ENCODE results near the gene JDP2.

The JDP2 gene

GRCh38 chr14:75506930-75507329 is 79.1 kb downstream of the JDP2 start:
- DNase-seq (ENCODE audit: extremely low spot score): no peak
- TF ChIP-seq ELF4 (IDR thresholded peaks at IDR 0.05) (no peak), SUZ12 (IDR thresholded peaks at IDR 0.05) (no peak), LEF1 (IDR thresholded peaks at IDR 0.05; ENCODE audit: borderline replicate concordance) (no peak), FOXK2 (IDR thresholded peaks at IDR 0.05) (no peak), FOXM1 (IDR thresholded peaks at IDR 0.05; ENCODE audit: borderline replicate concordance) (no peak), TARDBP (IDR thresholded peaks at IDR 0.05) (no peak), HDGF (IDR thresholded peaks at IDR 0.05; ENCODE audit: borderline replicate concordance) (no peak), BHLHE40 (IDR thresholded peaks at IDR 0.05; ENCODE audit: borderline replicate concordance) (no peak), NFRKB (IDR thresholded peaks at IDR 0.05) (no peak), CTBP1 (IDR thresholded peaks at IDR 0.05; ENCODE audit: borderline replicate concordance) (no peak), ARNT (IDR thresholded peaks at IDR 0.05) (no peak), L3MBTL2 (conservative IDR thresholded peaks at IDR 0.05) (no peak), ZNF384 (IDR thresholded peaks at IDR 0.05) (no peak)
- TF ChIP-seq, protein P1, sequence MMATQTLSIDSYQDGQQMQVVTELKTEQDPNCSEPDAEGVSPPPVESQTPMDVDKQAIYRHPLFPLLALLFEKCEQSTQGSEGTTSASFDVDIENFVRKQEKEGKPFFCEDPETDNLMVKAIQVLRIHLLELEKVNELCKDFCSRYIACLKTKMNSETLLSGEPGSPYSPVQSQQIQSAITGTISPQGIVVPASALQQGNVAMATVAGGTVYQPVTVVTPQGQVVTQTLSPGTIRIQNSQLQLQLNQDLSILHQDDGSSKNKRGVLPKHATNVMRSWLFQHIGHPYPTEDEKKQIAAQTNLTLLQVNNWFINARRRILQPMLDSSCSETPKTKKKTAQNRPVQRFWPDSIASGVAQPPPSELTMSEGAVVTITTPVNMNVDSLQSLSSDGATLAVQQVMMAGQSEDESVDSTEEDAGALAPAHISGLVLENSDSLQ (IDR thresholded peaks at IDR 0.05): no peak
- ChIA-PET CTCF (no interaction called here), POLR2A (no interaction called here)

DNA sequence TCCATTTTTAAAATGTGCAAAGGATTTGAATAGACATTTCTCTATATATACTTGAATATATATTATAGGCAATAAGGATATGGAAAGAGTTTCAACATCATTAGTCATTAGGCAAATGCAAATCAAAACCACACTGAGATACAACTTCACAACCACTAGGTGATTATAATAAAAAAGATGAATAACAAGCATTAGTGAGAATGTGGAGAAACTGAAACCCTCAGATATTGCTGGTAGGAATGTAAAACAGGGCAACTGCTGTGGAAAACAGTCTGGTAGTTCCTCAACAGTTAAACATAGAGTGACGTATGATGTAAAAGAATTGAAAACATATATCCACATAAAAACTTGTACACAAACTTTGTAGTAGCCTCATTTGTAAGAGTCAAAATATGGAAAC is 82.7 kb downstream of the JDP2 start:
- POLR2A ChIA-PET: no interaction called here
- TF ChIP-seq HDGF (IDR thresholded peaks at IDR 0.05; ENCODE audit: borderline replicate concordance): no peak

GRCh38 chr14:75511201-75511600 is 83.4 kb downstream of the JDP2 start:
- no peak for DNase-seq (ENCODE audit: extremely low spot score)
- ChIA-PET CTCF (no interaction called here), POLR2A (no interaction called here)
- no peak for TF ChIP-seq HDGF (IDR thresholded peaks at IDR 0.05; ENCODE audit: borderline replicate concordance)
- no peak for TF ChIP-seq ELF4 (IDR thresholded peaks at IDR 0.05)
- no peak for TF ChIP-seq ZNF384 (IDR thresholded peaks at IDR 0.05)
- no peak for TF ChIP-seq FOXA1 (IDR thresholded peaks at IDR 0.05)

More for the DNA sequence above, 82.7 kb downstream of the JDP2 start:
- no peak for DNase-seq (ENCODE audit: extremely low spot score)
- CTCF ChIA-PET: no interaction called here

- POLR2A ChIA-PET: no interaction called here
- no peak for TF ChIP-seq ELF4 (IDR thresholded peaks at IDR 0.05)
- no peak for TF ChIP-seq TARDBP (IDR thresholded peaks at IDR 0.05)
- TF ChIP-seq ZNF384 (IDR thresholded peaks at IDR 0.05): no peak
- TF ChIP-seq, protein P1 (IDR thresholded peaks at IDR 0.05): no peak
- no peak for TF ChIP-seq FOXM1 (IDR thresholded peaks at IDR 0.05; ENCODE audit: borderline replicate concordance)
- TF ChIP-seq LEF1 (IDR thresholded peaks at IDR 0.05; ENCODE audit: borderline replicate concordance): no peak
- no peak for TF ChIP-seq SP1 (IDR thresholded peaks at IDR 0.05)
- TF ChIP-seq SUZ12 (IDR thresholded peaks at IDR 0.05): no peak
- TF ChIP-seq FOXA1 (IDR thresholded peaks at IDR 0.05): no peak
- TF ChIP-seq ARNT (IDR thresholded peaks at IDR 0.05): no peak
- no peak for TF ChIP-seq FOXK2 (IDR thresholded peaks at IDR 0.05)
- no peak for TF ChIP-seq CTBP1 (IDR thresholded peaks at IDR 0.05; ENCODE audit: borderline replicate concordance)
- TF ChIP-seq L3MBTL2 (conservative IDR thresholded peaks at IDR 0.05): no peak
- no peak for TF ChIP-seq HDGF (IDR thresholded peaks at IDR 0.05; ENCODE audit: borderline replicate concordance)
- no peak for TF ChIP-seq NFRKB (IDR thresholded peaks at IDR 0.05)
- TF ChIP-seq BHLHE40 (IDR thresholded peaks at IDR 0.05; ENCODE audit: borderline replicate concordance): no peak
- CTCF ChIA-PET: interaction anchor here (1.5 kb wide), 1 partner anchor 25 kb away, joined by 3 read pairs; no protein-coding TSS in a partner anchor
- no peak for DNase-seq (ENCODE audit: extremely low spot score)
Observed at GRCh38 chr14:75513911-75514672, 86.3 kb downstream of the JDP2 start.

DNA sequence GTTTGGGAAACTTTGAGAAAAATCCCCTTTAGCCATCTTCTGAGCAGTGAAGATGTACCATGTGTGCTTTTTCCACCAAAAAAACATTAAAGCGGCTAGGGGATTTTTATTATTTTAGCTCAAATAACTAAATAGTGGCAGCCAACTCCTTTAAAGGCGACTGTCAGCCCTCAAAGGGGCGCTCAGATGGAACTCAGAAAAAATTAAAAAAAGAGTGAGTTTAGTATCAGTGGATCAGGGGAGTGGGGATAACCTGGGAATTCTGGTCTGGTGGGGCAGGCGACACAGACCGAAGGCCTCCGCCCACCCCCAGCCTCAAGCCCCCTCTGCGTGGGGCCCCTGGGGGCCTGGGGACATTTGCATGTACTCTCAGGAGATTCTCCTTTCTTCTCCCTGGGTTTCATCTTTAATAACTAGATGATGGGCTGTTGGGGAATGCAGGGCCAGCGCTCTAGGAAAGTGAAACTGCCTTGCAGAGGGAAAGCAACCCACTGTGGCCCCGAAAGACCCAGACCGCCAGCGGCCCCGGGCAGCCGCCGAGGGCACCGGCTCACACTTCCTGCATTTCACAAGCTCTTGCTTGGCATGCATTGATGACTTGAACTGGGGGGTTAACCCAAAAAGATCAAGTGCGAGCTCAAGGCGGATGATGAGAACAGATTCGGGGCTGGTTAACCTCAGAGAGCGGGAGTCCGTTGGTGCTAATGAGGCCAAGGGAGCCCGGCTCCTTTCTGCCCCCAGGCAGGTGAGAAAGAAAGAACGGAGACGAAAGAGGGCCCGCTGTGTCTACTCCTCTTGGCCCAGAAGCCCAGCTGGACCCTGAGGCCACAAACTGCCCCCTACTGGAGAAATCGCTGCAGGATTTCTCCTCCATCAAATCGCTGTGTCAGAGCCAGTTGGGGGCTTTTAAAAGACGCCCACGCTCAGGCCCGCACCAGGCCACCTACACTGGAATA is 87.1 kb downstream of the JDP2 start:
- no peak for DNase-seq (ENCODE audit: extremely low spot score)
- TF ChIP-seq BHLHE40 (IDR thresholded peaks at IDR 0.05; ENCODE audit: borderline replicate concordance) (no peak), ZNF384 (IDR thresholded peaks at IDR 0.05) (no peak), FOXA1 (IDR thresholded peaks at IDR 0.05) (no peak), FOXM1 (IDR thresholded peaks at IDR 0.05; ENCODE audit: borderline replicate concordance) (no peak), HDGF (IDR thresholded peaks at IDR 0.05; ENCODE audit: borderline replicate concordance) (no peak), SUZ12 (IDR thresholded peaks at IDR 0.05) (no peak), LEF1 (IDR thresholded peaks at IDR 0.05; ENCODE audit: borderline replicate concordance) (no peak), FOXK2 (IDR thresholded peaks at IDR 0.05) (no peak), ELF4 (IDR thresholded peaks at IDR 0.05) (no peak)
- CTCF ChIA-PET: no interaction called here
- POLR2A ChIA-PET: no interaction called here

DNA sequence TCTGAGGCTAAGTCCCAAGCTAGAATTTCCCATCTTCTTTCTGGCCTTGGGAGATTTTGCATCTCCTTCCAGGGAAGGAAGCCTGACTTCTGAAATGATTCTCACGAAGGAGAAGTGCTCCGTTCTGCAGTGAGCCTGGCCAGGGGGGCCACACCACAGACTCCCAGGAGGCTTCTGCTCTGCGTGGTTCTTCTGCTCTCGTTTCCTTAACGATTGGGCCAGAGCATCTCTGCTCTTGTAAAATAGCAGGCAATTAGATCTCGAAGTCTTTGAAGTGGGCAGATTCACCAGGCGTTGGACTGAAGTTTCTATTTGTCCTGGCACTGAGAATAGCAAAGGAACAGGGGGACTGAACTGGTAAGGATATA is 87.8 kb downstream of the JDP2 start:
- ChIA-PET POLR2A (no interaction called here), CTCF (interaction anchor here (0.5 kb wide), 1 partner anchor 498 kb away, joined by 3 read pairs; no protein-coding TSS in a partner anchor)
- no peak for TF ChIP-seq SUZ12 (IDR thresholded peaks at IDR 0.05)
- TF ChIP-seq FOXK2 (IDR thresholded peaks at IDR 0.05): no peak
- TF ChIP-seq ARNT (IDR thresholded peaks at IDR 0.05): no peak
- no peak for DNase-seq (ENCODE audit: extremely low spot score)

Measured in HEK293T (cell line).